ENCODE results near the gene KNSTRN. TPM values are rescaled to one million over a fixed set of nuclear protein-coding genes. Genes with fewer than 3 reads are reported as not detected.

KNSTRN gene
- total and polyA plus RNA-seq, 2 of the 8 experiments (the other 6 are each of a cell fraction or from before 2014, with no cell fraction given): 25.1 to 79.4 TPM

DNA sequence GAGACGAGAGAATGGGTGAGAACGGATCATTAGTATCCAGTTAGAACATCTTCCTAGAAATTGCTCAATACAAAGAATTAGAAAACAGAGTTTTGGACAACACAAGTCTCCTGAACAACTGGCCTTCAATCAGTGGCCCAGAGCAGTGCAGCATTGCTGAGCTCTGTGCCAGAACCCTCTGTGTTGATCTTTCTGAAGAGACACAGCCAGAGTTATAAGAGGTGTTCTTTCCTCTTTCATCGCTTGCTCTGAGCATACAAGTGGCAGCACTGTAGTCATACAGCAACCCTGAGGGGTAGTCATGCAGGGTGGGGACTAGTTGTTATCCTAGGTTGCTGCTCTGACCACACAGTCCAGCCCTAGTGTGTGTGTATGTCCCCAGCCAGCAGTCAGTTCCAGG lies 4.0 kb downstream of the KNSTRN start:
- peaks cover 10% of the 10 kb centered on the region for H3K79me1 ChIP-seq (ENCODE audit: low read depth, low read length)
- no peak overlapping the region for H3K56ac ChIP-seq (replicated peaks; ENCODE audit: insufficient read length, low read depth, low read length)
- H3K23ac ChIP-seq (ENCODE audit: insufficient read length): no peak overlapping the region
- H2BK12ac ChIP-seq (ENCODE audit: low read depth, low read length): no peak overlapping the region
- FAIRE-seq (no peak), DNase-seq (ENCODE audit: low read depth in 1 of 2, low spot score in 2 of 2) (no peak)
- peaks cover 0 to 4% of the 10 kb centered on the region in 2 experiments; a peak in 1 of 4 replicates for H3K9me3 ChIP-seq (ENCODE audit: insufficient read depth in 2 of 2, low read depth in 1 of 2, low read length in 1 of 2)
- no peak overlapping the region for H4K5ac ChIP-seq (ENCODE audit: insufficient read length, low read depth, low read length)
- H2BK5ac ChIP-seq (ENCODE audit: low read depth, low read length): no peak overlapping the region
- H2BK15ac ChIP-seq (ENCODE audit: low read length): no peak overlapping the region
- no peak overlapping the region for H2BK20ac ChIP-seq (ENCODE audit: low read length)
- no peak overlapping the region for H3K4ac ChIP-seq (replicated peaks; ENCODE audit: insufficient read length, low read depth, low read length)
- no peak overlapping the region for H2BK120ac ChIP-seq (replicated peaks; ENCODE audit: low read depth, low read length)
- H3K14ac ChIP-seq (ENCODE audit: insufficient read length): no peak overlapping the region
- H4K91ac ChIP-seq (replicated peaks; ENCODE audit: insufficient read length, low read length): no peak overlapping the region
- H3K27ac ChIP-seq (ENCODE audit: low read depth, low read length): no peak overlapping the region
- peaks cover 0 to 24% of the 10 kb centered on the region in 2 experiments; a peak in 3 of 4 replicates for H3K79me2 ChIP-seq (ENCODE audit: control insufficient read depth in 1 of 2, insufficient read depth in 2 of 2, low read length in 2 of 2)
- TF ChIP-seq SP1 (IDR thresholded peaks at IDR 0.05; ENCODE audit: low read depth, low read length): no peak
- TF ChIP-seq EP300 (IDR thresholded peaks at IDR 0.05; ENCODE audit: borderline replicate concordance in 1 of 2, low read depth in 2 of 2, low read length in 2 of 2): no peak
- no peak for TF ChIP-seq JUN (IDR thresholded peaks at IDR 0.05; ENCODE audit: low read depth, low read length)
- no peak for TF ChIP-seq ATF3 (IDR thresholded peaks at IDR 0.05; ENCODE audit: insufficient read depth, low read depth, low read length)
- TF ChIP-seq RXRA (IDR thresholded peaks at IDR 0.05; ENCODE audit: insufficient read depth, low read depth, low read length): no peak
- TF ChIP-seq SUZ12 (IDR thresholded peaks at IDR 0.05; ENCODE audit: low read length): no peak
- no peak for TF ChIP-seq CEBPB (IDR thresholded peaks at IDR 0.05; ENCODE audit: low read depth, low read length)
- no peak for TF ChIP-seq SAP30 (IDR thresholded peaks at IDR 0.05; ENCODE audit: insufficient read depth, insufficient replicate concordance, low read length)
- TF ChIP-seq GTF2F1 (IDR thresholded peaks at IDR 0.05; ENCODE audit: borderline replicate concordance, low read depth, low read length): no peak
- no peaks in the 10 kb centered on the region for H3K27me3 ChIP-seq (replicated peaks in 1 of 4; ENCODE audit: control insufficient read depth in 3 of 4, extremely low read depth in 1 of 4, insufficient read depth in 3 of 4, low read length in 3 of 4)
- no peak overlapping the region for H4K8ac ChIP-seq (ENCODE audit: extremely low read depth, insufficient read depth, low read length)
- 89% methylated on average over 3 of the region's 3 CpGs; no CpG with 5 or more reads in 1 of the 2 experiments for WGBS, 2 experiments (ENCODE audit: extremely low coverage in 1 of 2, insufficient coverage in 1 of 2, insufficient read length in 1 of 2, insufficient replicate concordance in 2 of 2, low coverage in 1 of 2, low lambda C conversion rate in 2 of 2, missing lambda C conversion rate in 1 of 2)
- no peak overlapping the region for H3K18ac ChIP-seq (ENCODE audit: extremely low read depth, low read length)
- H3K4me1 ChIP-seq (replicated peaks in 1 of 4; ENCODE audit: control insufficient read depth in 3 of 4, insufficient read depth in 4 of 4, low read length in 3 of 4): peaks cover 2 to 8% (median 4%) of the 10 kb centered on the region in 4 experiments; a peak in 4 of 7 replicates
- no peak overlapping the region for H2AK5ac ChIP-seq (ENCODE audit: low read depth, low read length)
- peaks cover 6% of the 10 kb centered on the region; the same call in 1 of the 2 replicates for H3K23me2 ChIP-seq (ENCODE audit: low read depth, low read length)
- H3K4me2 ChIP-seq (ENCODE audit: insufficient read depth in 1 of 2, low read depth in 2 of 2, low read length in 2 of 2): no peak overlapping the region
- ChIA-PET CTCF (ENCODE audit: partially characterized antibody) (interaction anchor here (0.8 to 3.1 kb wide), 4 partner anchors 18 to 112 kb away, joined by 3 to 17 read pairs (median 6); no protein-coding TSS in a partner anchor), POLR2A (ENCODE audit: partially characterized antibody) (interaction anchor here (0.9 to 3.7 kb wide), 9 partner anchors 12 to 84 kb away, joined by 3 to 20 read pairs (median 3); partner anchors contain the start of genes CHST14 and IVD)
- H3K4me3 ChIP-seq (ENCODE audit: extremely low read depth in 1 of 4, insufficient read depth in 2 of 4, low read depth in 3 of 4, low read length in 4 of 4): no peak overlapping the region
- no peak overlapping the region for H2AFZ ChIP-seq (ENCODE audit: low read length)
- H3K36me3 ChIP-seq (ENCODE audit: control insufficient read depth in 2 of 4, insufficient read depth in 4 of 4, low read length in 3 of 4): peaks cover 30 to 62% (median 41%) of the 10 kb centered on the region in 4 experiments
- H4K20me1 ChIP-seq (replicated peaks in 1 of 2; ENCODE audit: control insufficient read depth in 1 of 2, insufficient read depth in 2 of 2, low read length in 2 of 2): peaks cover 0 to 2% of the 10 kb centered on the region in 2 experiments
- no peak overlapping the region for H3K9ac ChIP-seq (replicated peaks in 1 of 4; ENCODE audit: extremely low read depth in 1 of 4, low read depth in 3 of 4, low read length in 3 of 4)

Measured in H1 (cell line).